GM21723 (cell line): Measurements from ENCODE around the gene PRKACA.
"Not testable (repeated sequence)": the region's sequence is repeated elsewhere in the genome, so short reads cannot be mapped to it uniquely, and the experiment has no call there.

Experiments
- ATAC-seq: cut with Tn5 transposase; IDR thresholded peaks from one replicate; pipeline ENCODE4 v1.9.1; 2021; ENCODE audit warnings: mild to moderate bottlenecking, moderate library complexity; ENCODE audit not compliant: unreplicated experiment

PRKACA gene

DNA sequence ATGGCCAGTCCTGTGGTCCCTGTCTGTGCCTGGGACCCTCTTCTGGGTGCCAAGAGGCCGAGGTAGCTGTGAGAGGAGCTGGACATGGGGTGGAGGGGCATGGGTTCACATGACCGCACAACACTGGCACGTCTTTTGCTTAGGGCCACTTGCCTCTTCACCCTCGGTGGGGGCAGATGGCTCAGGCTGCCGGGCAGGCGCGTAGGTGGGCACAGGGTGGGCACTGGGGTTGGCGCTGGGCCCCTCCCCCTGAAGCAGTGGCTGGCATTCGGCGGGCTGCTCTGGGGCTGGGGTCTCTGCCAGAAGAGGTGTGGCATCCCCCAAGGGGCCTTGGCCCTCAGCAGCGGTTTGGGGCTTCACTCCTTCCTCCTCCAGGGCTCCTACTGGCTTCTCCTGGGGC is 64.1 kb downstream of the PRKACA start:
- ATAC-seq = no peak

GRCh38 chr19:14053032-14053431 is 64.5 kb downstream of the PRKACA start:
- ATAC-seq = no peak

- no peak for ATAC-seq
Observed at GRCh38 chr19:14052470-14052869, 65.1 kb downstream of the PRKACA start.

GRCh38 chr19:14051980-14052379 is 65.6 kb downstream of the PRKACA start:
- ATAC-seq = no peak

DNA sequence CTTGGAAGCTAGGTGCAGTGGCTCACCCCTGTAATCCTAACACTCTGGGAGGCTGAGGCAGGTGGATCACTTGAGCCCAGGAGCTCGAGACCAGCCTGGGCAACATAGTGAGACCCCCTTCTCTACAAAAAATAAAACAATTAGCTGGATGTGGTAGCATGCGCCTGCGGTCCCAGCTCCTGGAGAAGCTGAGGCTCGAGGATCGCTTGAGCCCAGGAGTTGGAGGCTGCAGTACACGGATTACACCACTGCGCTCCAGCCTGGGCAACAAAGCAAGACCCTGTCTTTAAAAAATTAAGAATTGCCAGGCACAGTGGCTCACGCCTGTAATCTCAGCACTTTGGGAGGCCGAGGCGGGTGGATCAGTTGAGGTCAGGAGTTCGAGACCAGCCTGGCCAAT is 66.6 kb downstream of the PRKACA start:
- ATAC-seq = not testable (repeated sequence)

GRCh38 chr19:14050512-14050911 is 67.0 kb downstream of the PRKACA start:
- ATAC-seq = no peak

DNA sequence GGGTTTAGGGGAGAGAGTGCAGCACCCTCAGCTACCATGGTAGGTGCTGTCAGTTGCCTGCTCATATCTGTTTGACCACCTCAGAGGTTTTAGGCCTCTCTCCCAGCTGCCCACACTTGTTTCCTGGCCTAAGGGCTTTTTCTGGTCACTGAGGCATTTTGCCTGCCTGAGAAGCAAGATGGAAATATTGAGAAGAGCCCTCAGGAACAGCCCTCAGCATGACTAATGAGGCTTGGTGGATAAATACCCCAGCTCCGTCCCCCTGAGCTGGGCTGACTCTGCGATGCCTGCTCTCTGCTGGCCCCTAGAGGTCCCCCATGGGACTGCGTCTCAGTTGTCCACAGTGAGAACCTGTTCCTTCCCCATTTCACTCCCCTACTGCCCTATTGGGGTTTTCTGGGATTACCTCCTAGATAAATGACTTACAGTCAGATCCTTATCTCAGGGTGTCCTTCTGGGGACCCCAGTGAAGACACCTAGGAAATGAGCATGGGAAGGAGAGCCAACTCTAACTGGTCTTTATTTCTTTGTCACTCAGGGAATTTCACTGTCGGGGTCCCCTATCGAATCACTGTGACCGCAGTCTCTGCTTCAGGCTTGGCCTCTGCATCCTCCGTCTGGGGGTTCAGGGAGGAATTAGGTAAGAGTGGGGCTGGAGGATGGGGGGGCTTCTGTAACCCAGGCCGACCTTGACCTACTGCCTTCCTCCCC is 69.0 kb downstream of the PRKACA start:
- ATAC-seq = no peak

GRCh38 chr19:14047866-14048265 is 69.7 kb downstream of the PRKACA start:
- ATAC-seq = not testable (repeated sequence)

GRCh38 chr19:14042659-14043608 is 74.6 kb downstream of the PRKACA start:
- ATAC-seq = not testable (repeated sequence)
